IPS DF 19.7 (cell line): Measurements from ENCODE around the gene SAXO1.

ENCODE experiments used
- DNase-seq: peaks from one replicate; pipeline ENCODE4 v3.0.0-alpha.2; 2013; ENCODE audit warnings: low read depth, low spot score

Gene SAXO1

DNA sequence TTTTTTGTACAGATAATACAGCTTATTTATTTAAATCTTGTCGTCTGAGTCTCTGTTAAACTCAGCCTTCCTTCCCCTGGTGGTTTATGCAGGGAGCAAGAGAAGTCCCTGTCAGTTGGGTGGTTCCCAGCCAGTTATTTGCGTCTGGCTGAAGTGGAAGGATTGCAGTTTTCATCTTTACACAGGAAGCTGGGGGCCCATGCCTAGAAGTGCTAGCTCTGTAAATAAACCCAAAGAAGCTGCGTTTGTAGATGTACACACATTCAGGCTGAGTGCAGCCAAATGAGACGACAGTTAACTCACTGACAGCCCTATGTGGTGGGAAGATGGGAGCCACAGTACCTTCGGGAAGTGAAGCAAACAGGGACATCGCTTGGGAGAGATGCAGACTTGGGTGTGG is 122.1 kb downstream of the SAXO1 start:
- DNase-seq: no peak

DNA sequence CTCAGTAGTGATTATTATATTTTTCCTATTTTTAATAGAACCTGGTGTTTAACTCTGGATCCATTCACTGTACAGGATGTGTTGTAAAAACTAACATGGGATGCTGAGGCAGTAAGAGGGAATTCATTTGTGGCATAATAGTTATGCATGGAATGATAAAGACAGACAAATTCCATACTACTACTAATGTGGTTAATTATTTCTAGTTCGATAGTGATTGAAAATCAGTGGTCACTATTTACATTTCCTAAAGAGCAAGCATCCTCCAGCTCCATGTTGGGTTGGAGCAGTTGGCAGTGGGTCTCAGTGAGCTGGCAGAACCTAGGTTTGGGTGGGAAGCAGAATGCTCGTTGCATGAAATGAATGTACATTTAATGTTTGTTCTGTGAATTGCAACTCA is 122.6 kb downstream of the SAXO1 start:
- DNase-seq: no peak

DNA sequence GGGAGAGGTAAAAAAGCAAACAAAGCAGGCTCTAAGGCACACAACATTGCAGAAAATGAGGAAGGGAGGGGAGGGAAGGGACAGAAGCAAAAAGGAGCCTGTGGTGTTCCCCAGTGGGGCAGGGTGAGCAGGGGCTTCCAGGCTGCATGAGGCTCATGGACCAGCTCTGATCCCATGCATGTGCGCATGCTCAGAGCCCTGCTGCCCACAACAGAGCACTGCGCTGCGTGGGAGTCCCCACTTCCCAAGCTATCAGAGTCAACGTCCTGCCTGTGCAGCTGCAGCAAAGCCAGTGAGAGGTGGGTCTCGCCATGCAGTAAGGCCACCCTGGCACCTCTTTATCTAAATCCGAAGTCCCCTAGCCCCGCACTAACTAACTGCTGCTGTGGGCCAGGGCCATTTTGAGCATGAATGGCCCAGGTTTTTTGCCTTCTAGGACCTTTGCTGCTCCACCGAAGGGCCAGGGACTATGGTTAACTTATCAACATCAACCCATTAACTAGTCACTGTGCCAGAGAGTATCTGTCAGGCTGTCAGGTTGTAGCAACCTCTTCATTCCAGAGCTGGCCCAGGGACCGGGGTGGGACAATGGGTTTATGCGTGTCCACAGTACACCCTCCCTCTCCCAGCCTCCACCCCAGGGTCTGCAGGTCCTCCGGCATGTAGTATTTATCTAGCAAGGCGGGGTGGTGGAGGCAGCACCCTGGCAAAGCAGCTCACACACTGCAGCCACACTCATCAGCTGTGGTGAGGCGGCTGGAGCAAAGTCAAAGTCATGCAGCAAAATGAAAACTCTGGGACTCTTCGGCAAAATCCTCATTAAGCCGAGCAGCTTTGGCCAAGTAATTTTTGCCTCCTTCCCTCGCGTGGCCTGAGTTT is 123.6 kb downstream of the SAXO1 start:
- DNase-seq: no peak

DNA sequence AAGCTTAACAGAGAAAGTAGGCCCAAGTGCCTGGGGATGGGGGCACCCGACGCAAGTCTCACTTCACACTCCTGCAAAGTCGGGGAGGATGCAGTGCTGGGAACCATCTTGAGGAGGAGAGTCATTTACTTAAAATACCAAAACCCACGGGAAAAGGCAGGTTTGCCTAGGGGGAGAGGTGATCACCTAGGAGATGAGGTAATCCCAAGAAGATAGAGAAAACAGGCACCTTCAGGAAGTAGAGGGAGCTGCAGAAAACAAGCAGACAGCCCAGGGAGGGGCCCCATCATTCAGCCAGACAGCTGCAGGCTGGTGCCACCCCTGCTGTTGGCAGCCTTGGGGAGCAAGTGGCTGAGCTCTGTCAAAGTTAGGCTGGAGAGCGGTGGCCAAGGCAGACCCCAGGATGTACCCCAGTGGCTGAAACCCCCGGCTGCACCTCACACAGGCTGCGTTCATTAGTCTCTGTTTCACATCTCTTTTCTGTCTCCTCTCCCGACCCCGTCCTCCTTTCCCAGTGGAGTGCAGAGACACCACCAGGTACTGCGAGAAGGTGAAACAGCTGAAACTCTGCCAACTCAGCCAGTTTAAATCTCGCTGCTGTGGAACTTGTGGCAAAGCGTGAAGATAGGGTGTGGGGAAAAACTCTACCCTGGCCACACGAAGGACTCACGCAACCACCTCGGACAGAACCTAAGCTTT is 124.9 kb downstream of the SAXO1 start:
- no peak for DNase-seq

DNA sequence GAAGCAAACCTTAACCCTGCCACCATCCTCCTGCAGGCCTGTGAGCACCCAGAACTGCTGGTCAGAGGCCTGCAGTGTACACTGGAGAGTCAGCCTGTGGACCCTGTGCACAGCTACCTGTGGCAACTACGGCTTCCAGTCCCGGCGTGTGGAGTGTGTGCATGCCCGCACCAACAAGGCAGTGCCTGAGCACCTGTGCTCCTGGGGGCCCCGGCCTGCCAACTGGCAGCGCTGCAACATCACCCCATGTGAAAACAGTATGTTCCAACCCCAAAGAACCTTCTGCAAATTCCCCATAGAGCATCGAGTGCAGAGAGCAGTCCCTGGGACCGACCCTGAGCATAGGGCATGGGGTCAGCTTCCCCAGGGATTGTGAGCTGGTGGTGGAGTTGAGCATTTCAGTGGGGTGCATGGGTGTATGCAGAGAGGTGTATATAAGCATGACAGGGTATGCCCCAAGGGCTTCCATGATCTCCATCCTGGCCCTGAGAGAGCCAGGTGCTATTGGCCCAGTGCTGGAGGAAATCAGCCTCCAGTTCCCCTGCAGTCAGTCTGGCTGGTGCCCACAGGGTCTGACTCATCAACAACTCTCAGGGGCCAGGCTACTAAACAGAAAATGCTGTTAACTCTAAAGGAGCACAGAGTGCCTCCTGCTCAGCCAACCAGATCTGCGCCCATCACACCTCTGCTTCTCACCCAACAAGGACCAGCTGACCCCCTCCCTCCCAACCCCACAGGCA is 126.2 kb downstream of the SAXO1 start:
- DNase-seq: no peak

DNA sequence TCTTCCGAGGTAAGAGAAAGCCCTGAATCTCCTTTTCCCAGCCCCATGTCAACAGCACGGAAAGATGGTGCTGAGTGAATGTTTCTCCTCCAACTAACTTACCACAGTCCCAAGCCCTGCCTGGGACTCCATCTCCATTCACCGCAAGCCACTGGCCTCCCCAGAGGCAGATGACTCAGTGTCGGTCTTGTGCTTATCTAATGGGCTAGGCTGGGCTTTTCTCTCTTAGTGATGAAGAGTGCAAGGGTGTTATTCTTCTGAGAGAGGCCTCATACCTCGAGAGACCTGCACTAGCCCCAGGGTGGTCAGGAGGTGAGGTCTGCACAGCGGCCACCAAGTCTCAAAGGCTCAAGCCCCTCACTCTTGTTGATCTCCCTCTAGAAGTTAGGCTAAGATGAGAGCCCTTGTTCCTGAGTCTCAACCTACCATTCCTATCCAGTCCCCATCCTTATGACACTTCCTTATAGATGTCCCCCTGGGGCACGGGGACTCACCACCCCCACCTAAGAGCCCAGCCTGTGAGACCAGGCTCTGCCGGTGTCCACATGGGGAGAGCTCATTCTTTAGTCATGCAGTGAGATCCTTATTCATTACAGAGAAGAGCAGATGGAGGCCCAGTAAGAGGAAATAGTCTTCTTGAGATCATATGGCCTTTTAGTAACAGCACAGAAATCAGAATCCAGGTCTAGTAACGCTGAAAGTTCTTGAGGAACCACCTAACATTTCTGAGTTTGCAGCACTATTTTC is 127.0 kb downstream of the SAXO1 start:
- DNase-seq: no peak

DNA sequence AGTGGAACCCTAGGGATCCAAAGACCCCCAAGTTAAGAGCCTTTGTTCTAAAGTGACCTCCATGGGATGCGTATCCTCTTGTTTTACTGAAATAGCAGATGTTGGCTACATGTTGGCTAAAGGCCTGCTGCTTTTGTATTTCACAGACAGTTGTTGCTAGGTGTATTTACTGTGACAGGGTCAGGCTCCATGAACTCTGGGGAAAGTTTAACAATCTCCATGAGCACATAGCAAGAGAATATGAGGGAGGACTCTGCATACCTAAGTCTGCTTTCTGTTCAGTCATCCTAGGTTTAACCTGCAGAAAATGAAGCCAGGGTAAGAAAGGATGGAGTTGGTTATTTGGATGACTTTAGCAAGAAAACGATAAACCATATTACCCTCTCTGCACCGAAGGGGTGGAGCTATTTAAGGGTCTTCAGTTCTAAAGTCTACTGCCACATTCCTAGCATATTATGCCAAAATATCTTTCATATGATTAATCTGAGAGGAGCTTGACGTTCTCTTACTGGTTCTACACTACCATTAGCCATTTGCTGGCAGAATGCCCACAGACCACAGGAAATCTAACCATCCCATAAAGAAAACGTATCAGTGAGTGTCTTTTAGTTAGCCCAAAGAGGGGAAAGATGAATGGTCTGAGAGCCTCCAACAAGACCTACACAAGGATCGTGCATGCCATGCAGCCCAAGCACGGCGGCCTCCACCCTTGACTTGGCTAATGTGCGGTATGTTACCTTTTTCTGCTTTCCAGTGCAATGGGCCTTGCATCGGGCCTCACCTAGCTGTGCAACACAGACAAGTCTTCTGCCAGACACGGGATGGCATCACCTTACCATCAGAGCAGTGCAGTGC is 127.8 kb downstream of the SAXO1 start:
- no peak for DNase-seq

DNA sequence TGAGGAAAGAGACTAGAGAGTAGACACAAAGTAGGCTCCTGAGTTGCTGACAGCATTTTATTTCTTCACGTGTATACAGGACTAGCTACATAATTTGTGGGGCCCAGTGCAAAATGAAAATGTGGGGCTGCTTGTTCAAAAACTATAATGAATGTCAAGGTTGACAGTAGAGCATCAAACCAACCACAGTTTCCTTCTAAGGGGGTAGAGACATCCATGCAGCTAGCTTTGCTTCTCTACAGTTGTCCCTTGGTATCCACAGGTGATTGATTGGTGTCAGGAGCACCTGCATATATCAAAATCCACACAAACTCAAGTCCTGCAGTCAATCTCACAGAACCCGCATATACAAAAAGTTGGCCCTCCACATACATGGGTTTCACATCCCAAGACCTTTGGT is 129.6 kb downstream of the SAXO1 start:
- no peak for DNase-seq

DNA sequence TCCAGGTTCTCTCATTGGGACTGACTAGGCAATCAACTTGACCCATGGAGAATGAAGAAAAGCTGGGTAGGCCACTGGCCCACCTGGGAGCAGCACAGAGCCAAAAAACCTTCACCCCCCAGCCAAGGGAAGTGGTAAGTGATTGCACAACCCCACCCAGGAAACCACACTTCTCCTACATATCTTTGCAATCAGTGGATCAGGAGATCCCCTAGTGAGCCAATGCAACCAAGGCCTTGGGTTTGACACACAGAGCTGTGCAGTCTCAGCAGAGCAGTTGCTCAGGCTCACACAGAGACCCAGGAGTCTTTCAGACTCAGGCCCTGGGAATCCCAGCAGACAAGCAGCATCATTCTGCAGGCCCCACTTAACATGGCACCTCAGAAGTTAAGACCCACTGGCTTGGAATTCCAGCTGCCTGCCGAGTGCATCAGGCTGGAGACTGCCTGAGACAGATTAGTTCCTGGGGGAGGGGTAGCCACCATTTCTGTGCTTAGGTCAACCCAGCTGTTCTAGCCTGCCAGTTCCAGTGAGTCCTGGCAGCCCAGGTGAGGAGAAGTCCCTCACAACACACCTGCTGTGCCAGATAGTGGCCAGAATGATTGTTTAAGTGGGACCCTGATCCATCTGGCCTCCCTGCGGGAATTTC is 136.4 kb downstream of the SAXO1 start:
- DNase-seq: no peak

DNA sequence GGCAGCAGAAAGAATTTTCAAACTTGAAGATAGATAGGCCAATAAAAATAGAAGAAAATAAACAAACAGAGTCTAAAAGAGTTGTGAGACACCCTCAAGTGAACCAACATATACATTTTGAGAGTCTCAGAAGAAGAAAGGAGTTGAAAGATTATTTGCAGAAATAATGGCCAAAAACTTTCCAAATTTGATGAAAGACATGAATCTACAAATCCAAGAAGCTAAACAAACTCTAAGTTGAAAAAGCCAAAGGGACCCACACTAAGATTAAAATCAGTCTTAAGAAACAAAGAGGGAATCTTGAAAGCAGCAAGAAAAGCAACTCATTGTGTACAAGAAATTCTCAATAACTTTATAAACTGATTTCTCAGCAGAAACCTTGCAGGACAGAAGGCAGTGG is 137.0 kb downstream of the SAXO1 start:
- no peak for DNase-seq

DNA sequence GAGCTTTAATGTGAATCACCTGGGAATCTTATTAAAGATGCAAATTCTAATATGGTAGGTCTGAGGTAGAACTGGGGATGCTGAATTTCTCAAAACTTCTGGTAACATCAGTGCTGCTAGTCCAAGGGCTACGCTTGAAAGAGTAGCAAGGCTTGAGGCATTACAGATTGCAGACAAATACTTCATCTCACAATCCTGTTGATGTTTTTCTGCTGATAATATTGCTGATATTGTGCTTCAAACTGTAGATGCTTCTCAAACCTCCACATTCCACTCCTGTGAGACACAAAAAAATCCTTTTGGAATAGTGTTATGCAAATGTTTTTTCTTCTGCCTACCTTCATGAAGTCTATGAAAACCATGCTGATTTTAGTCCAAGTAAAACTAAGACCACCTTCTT is 139.5 kb downstream of the SAXO1 start:
- no peak for DNase-seq

DNA sequence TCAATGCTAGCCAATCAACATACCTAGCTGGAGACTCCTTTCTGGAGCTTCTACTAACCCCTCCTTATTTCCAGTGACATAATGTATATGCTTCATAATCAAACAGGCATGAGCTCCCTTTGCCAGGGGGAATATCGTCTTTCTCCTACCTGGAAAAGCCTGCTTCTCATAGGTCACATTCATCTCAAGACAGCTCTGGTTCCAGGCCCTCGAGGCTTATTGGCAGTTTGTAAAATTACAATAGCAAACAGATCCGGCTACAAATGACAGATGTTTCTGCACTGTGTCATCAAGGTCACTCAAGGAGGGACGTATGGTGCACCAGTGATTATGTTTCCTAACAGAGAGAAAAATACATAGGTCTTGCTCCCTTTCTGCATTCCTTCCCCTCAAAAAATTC is 140.0 kb downstream of the SAXO1 start:
- no peak for DNase-seq

DNA sequence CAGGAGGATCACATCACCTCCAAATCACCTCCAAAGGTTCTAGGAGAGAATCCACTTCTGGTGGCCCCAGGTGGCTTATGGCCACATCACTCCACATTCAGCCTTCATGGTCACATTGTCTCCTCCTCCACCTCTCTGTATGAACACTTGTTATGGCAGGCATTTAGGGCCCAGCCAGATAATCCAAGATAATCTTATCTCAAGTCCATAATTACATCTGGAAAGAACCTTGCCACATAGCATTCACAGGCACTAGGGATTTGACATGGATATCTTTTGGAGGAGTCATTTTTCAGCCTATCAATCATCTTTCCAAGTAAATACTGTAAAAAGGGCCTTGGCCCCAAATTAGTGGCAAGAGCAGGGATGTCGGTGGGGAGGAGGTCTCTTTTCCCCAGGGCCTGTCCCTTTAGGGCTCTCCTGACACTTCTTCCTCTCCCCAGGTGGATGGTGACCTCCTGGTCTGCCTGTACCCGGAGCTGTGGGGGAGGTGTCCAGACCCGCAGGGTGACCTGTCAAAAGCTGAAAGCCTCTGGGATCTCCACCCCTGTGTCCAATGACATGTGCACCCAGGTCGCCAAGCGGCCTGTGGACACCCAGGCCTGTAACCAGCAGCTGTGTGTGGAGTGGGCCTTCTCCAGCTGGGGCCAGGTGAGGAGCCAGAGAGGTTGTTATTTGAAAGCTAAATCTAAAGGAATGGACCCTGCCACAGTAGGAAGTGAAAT is 140.9 kb downstream of the SAXO1 start:
- DNase-seq: no peak

DNA sequence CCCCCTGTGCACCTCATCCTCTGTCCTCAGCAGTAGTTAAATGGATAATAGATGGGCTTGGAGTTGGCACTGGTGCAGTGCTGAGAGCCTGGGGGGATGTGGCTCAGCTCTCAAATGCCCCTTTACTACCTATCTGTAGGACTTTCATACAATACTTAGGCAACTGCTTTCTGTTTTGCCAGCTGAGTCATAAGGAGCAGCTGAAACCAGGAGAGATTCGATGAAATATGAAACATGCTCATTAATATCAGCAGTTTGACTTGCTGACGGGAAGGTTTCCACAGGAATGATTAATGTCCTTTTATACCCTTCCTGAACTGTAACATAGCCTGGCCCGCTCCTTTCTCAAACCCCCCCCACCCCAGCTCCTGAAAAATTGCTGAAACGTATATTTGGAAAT is 142.6 kb downstream of the SAXO1 start:
- no peak for DNase-seq

DNA sequence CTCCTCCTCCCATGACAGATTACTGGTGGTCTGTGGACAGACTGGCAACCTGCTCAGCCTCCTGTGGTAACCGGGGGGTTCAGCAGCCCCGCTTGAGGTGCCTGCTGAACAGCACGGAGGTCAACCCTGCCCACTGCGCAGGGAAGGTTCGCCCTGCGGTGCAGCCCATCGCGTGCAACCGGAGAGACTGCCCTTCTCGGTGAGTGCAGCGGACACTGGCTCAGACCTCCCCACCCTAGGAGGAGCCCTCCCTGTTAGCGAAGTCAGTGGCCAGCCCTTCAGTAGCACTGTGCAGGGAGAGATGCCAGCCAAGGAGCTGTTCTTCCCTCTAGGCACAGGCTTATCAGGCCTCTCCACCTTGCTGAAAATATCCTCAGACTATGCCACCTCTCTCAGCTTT is 143.5 kb downstream of the SAXO1 start:
- no peak for DNase-seq

DNA sequence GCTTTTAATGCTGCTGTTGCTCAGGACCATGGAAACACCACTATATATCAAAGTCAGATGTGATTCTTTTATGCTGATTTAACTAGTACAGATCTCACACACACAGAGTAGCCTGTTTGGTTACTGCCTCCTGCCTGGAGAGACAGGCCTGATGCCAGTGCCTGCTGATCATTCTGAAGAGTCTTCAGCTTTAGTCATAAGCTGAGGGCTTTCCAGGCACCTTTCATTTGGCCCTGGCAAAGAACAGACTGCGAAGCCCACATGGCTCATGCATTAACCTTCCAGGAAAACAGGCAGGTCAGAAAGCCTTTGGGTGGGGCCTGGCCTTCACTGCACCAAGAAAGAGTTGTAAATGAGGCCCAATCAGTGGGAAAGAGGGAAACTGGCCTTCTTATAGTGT is 144.7 kb downstream of the SAXO1 start:
- DNase-seq: no peak

DNA sequence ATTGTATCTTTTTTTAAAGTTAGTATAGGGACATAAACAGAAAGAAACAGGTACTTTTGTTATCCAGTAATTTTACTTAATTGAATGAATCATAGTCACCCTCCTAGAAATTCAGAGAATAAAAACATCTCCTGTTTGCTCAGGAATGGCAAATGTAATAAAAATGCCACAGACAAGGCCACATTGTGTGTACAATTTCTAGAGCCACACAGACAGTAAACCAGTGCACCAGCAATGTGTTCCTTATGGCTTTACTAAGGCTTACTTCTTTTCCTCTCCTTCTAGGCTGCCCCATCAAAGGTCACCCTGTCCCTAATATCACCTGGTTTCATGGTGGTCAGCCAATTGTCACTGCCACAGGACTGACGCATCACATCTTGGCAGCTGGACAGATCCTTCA is 145.5 kb downstream of the SAXO1 start:
- DNase-seq: no peak

DNA sequence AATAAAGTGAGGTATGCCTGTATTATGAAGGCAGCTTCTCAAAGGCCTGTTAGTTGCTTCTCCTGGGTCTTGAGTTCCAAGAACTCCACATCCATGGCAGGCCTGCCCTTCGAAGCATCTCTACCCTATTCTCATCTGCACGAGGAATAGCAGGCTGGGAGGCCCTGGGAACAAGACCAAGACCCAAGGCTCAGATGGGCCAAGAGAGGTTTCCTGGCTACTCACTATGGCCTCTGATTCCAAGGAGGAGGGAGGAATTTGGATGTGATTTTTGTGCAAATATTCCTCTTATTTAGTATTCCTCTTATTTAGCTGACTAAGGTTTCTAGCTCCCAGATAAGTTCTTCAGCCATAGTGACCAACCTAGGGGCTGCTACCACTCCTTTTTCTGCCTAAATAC is 151.3 kb downstream of the SAXO1 start:
- no peak for DNase-seq

DNA sequence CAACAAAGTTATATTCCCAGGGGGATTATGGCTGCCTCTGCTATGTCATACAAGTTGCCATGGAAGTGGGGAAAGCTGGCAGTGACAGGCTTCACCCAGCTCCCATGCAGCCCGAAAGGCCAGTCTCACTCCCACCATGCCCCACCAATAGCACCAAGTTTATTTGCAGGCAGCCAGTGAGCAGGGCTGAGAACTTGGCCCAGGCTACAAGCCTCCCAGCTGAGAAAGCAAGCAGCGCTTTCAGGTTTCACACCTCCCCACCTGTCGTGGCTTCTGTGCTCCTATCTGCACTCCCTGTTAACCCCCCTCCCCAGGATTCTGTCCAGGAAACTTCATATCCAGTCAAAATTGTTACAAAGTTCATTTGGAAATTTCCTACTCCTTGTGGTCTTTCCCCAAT is 155.0 kb downstream of the SAXO1 start:
- no peak for DNase-seq
